GM21526 (cell line): ENCODE results near the gene STPG4.

ENCODE experiments used
- ATAC-seq: cut with Tn5 transposase; IDR thresholded peaks from one replicate; pipeline ENCODE4 v1.9.1; 2021; ENCODE audit warnings: moderate library complexity; ENCODE audit not compliant: unreplicated experiment, low FRiP score

STPG4 gene

GRCh38 chr2:47093626-47094025, 61.5 kb downstream of the STPG4 start:
- ATAC-seq, result no peak

DNA sequence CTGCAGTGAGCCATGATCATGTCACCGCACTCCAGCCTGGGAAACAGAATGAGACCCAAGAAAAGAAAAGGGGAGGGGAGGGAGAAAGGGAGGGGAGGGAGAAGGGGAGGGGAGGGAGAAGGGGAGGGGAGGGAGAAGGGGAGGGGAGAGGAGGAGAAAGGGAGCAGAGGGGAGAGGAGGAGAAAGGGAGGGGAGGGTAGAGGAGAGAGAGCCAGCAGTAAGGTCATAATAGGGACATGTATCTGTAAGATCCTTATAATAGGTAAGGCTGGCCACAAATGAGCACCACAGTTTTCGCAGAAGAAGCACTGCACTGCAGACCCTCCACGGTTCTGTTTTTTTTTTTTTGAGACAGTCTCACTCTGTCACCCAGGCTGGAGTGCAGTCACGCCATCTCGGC, 62.6 kb downstream of the STPG4 start:
- ATAC-seq, result no peak

GRCh38 chr2:47091118-47091517, 64.0 kb downstream of the STPG4 start:
- ATAC-seq, result no peak

GRCh38 chr2:47089083-47089464, 66.0 kb downstream of the STPG4 start:
- ATAC-seq, result no peak

- no peak for ATAC-seq
Observed at GRCh38 chr2:47088371-47089082, 66.6 kb downstream of the STPG4 start.

- no peak for ATAC-seq
Observed at GRCh38 chr2:47087051-47087450, 68.1 kb downstream of the STPG4 start.

- no peak for ATAC-seq
Observed at GRCh38 chr2:47086571-47086970, 68.5 kb downstream of the STPG4 start.

DNA sequence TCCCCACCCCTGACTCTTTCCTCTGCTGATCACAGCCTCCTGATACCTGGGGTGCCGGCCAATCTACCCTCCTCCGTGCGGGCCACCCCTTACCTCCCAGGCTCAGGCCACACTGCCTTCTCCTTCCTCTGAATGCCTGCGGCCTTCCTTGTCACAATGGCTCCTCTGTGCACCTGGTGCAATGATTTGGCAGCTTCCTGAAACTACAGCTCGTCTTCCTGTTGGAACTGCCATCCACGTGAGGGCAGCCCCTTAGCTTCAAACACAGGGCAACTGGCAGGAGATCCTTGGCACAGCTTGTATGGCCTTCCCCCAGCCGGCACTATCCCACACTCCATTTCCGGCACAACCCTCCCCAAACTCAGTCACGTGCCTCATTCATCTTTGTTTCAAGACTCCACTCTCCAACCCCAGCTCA, 69.0 kb downstream of the STPG4 start:
- ATAC-seq, result no peak

GRCh38 chr2:47083886-47084687, 71.0 kb downstream of the STPG4 start:
- ATAC-seq, result no peak

DNA sequence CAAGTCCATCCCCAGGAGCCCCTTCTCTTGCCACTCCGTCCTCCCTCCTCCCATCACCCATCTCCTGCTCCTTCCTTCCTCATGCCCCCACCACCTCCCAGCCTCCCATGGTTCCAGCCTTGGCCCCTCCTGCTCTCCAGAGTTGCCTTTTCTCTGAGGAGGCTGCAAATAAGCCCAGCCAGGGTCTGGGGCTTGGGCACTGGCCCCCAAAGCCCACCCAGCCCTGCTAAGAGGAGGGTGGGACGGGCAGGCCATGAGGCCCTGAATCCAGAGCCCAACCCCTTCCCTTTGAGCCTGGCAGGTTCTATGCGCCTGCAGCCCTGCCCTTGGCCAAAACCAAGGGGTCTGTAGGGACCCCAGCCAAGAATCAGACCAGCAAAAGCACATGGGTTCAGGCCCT, 71.6 kb downstream of the STPG4 start:
- no peak for ATAC-seq

DNA sequence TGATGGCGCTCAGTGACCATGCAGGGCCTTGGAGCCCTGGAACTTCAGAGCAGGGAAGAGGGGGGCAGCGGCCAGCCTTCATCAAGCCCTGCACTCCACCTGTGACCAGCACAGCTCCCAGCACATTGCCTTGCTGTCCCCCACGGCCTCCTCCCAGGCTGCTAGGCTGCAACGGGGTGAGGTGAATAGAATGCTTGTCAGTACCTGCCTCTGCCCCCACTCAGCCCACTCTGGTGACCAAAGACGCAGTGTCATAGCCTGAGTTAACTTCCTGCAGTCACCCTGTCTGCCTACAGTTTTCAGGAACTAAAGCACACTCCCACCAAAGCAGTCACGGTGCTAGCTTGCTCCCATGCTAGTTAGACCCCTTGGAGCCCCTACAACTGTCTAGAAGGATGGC, 72.1 kb downstream of the STPG4 start:
- ATAC-seq, result no peak

GRCh38 chr2:47080888-47081301, 74.2 kb downstream of the STPG4 start:
- no peak for ATAC-seq

GRCh38 chr2:47079515-47080412, 75.3 kb downstream of the STPG4 start:
- ATAC-seq, result no peak

- ATAC-seq, result no peak
Observed at GRCh38 chr2:47078541-47079482, 76.3 kb downstream of the STPG4 start.

DNA sequence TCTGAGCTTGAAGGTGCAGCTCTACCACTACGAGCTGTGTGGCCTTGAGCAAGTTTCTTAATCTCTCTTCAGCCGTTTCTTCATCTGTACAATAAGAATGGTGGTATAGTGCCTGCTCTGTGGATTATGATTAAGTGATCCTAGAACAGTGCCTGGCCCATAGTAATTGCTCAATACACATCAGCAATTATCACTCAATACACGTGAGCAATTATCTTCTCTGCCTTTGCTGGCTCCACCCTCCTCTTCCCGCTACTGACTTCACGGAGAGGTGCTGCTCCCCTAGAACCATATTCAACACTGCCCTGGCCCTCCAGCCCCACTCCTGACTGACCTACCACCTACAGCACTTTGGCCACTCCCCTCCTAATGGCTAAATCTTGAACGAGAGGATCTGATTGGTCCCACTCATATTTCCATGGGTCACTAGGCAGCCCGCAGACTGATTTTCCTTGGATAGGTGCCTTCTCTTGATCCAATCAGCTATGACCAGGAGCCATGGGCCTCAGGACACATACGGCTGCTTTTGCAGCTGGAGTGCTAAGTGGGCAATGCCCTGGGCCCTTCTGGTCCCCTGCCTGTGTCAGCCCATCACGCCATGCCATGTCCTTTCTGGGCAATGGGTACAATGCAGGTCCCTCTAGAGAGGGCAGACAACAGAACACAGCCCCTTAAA, 77.5 kb downstream of the STPG4 start:
- ATAC-seq, result no peak

- no peak for ATAC-seq
Observed at GRCh38 chr2:47076586-47077441, 78.3 kb downstream of the STPG4 start.

GRCh38 chr2:47076126-47076506, 79.0 kb downstream of the STPG4 start:
- ATAC-seq, result no peak

- ATAC-seq, result no peak
Observed at GRCh38 chr2:47075361-47076125, 79.6 kb downstream of the STPG4 start.
